Measurements from ENCODE around the gene AQP9.

The AQP9 gene

GRCh38 chr15:58161436-58161930, 23.3 kb downstream of the AQP9 start:
- no peak overlapping the region for H3K27ac ChIP-seq (ENCODE audit: low read depth, low read length, severe bottlenecking)
- WGBS, 2 experiments (ENCODE audit: insufficient coverage in 2 of 2), result no CpG with 5 or more reads among the region's 1 CpG
- H3K36me3 ChIP-seq (ENCODE audit: control insufficient read depth, insufficient read depth, low read length), result no peaks in the 10 kb centered on the region
- H3K4me3 ChIP-seq (ENCODE audit: extremely low read depth, insufficient read depth, low read length, poor library complexity, severe bottlenecking), result no peak overlapping the region
- H3K9me3 ChIP-seq (ENCODE audit: control insufficient read depth, low read length), result no peaks in the 10 kb centered on the region
- H3K4me1 ChIP-seq (ENCODE audit: control insufficient read depth, insufficient read depth, low read length, poor library complexity, severe bottlenecking), result no peaks in the 10 kb centered on the region

DNA sequence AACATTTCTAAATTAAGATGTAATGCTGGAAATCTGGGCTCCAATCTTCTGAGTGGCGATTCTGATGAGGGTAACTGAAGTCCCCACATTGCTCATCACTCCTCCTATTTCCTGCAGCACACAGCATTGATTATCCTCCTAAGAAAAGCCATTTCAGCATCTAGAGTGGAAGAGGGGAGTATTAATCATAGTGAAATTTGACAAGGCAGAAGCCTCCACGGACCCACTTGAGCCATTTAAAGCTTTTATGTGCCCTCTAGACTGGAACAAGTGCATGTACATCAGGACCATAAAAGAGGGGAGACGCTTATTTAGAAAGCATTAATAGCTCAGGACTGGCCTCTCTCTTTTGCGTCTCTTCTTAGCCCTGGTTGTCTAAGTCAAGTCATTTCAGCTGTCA, 25.8 kb downstream of the AQP9 start:
- H3K4me1 ChIP-seq (ENCODE audit: control insufficient read depth, insufficient read depth, low read length, poor library complexity, severe bottlenecking), result no peaks in the 10 kb centered on the region
- WGBS, 2 experiments (ENCODE audit: insufficient coverage in 2 of 2), result 78 to 88% methylated on average over 2 to 3 of the region's 4 CpGs
- H3K36me3 ChIP-seq (ENCODE audit: control insufficient read depth, insufficient read depth, low read length), result no peaks in the 10 kb centered on the region
- no peak overlapping the region for H3K4me3 ChIP-seq (ENCODE audit: extremely low read depth, insufficient read depth, low read length, poor library complexity, severe bottlenecking)
- no peak overlapping the region for H3K27ac ChIP-seq (ENCODE audit: low read depth, low read length, severe bottlenecking)
- no peaks in the 10 kb centered on the region for H3K9me3 ChIP-seq (ENCODE audit: control insufficient read depth, low read length)

GRCh38 chr15:58164926-58165325, 26.7 kb downstream of the AQP9 start:
- H3K36me3 ChIP-seq (ENCODE audit: control insufficient read depth, insufficient read depth, low read length), result no peaks in the 10 kb centered on the region
- H3K4me3 ChIP-seq (ENCODE audit: extremely low read depth, insufficient read depth, low read length, poor library complexity, severe bottlenecking), result no peak overlapping the region
- WGBS, 2 experiments (ENCODE audit: insufficient coverage in 2 of 2), result 80% methylated on average over 1 of the region's 1 CpG; no CpG with 5 or more reads in 1 of the 2 experiments
- no peaks in the 10 kb centered on the region for H3K4me1 ChIP-seq (ENCODE audit: control insufficient read depth, insufficient read depth, low read length, poor library complexity, severe bottlenecking)
- no peak overlapping the region for H3K27ac ChIP-seq (ENCODE audit: low read depth, low read length, severe bottlenecking)
- H3K9me3 ChIP-seq (ENCODE audit: control insufficient read depth, low read length), result no peaks in the 10 kb centered on the region

- no peaks in the 10 kb centered on the region for H3K4me1 ChIP-seq (ENCODE audit: control insufficient read depth, insufficient read depth, low read length, poor library complexity, severe bottlenecking)
- no peaks in the 10 kb centered on the region for H3K36me3 ChIP-seq (ENCODE audit: control insufficient read depth, insufficient read depth, low read length)
- no peak overlapping the region for H3K4me3 ChIP-seq (ENCODE audit: extremely low read depth, insufficient read depth, low read length, poor library complexity, severe bottlenecking)
- H3K9me3 ChIP-seq (ENCODE audit: control insufficient read depth, low read length), result no peaks in the 10 kb centered on the region
- no peak overlapping the region for H3K27ac ChIP-seq (ENCODE audit: low read depth, low read length, severe bottlenecking)
These were observed 27.5 kb downstream of the AQP9 start for GRCh38 chr15:58165661-58166060.

DNA sequence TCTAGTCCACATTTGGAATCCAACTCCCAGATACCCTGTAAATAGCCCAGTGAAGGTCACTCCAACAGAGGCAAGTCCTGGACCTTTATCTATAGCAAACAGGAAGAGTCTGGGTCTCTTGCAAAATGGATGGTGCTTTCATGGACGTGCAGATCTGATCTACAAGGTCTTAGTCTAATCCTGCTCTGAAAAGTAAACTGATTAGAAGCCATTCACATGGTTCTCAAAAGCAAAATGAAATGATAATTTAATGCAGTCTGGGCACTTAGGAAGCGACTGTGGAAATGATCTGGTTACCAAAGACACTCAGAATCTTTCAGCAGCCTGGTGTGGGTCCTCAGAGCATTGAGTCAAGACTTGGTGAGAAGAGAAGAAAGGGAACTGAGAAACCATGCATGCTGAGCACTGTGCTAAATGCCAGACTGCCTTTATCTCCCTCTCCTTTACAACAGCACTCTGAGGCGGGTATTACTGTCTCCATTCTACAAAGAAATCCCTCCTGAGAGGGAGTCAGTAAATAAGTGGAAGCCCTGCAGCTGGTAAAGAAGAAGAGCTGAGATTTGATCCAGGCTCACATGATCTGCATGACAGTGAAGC, 29.0 kb downstream of the AQP9 start:
- no peaks in the 10 kb centered on the region for H3K9me3 ChIP-seq (ENCODE audit: control insufficient read depth, low read length)
- no peak overlapping the region for H3K4me3 ChIP-seq (ENCODE audit: extremely low read depth, insufficient read depth, low read length, poor library complexity, severe bottlenecking)
- no peak overlapping the region for H3K27ac ChIP-seq (ENCODE audit: low read depth, low read length, severe bottlenecking)
- H3K36me3 ChIP-seq (ENCODE audit: control insufficient read depth, insufficient read depth, low read length), result no peaks in the 10 kb centered on the region
- no peaks in the 10 kb centered on the region for H3K4me1 ChIP-seq (ENCODE audit: control insufficient read depth, insufficient read depth, low read length, poor library complexity, severe bottlenecking)
- 83 to 92% methylated on average over 2 of the region's 3 CpGs for WGBS, 2 experiments (ENCODE audit: insufficient coverage in 2 of 2)

- Histone ChIP-seq H3K27ac (ENCODE audit: low read depth, low read length, severe bottlenecking) (no peak overlapping the region), H3K4me3 (ENCODE audit: extremely low read depth, insufficient read depth, low read length, poor library complexity, severe bottlenecking) (no peak overlapping the region), H3K9me3 (ENCODE audit: control insufficient read depth, low read length) (no peaks in the 10 kb centered on the region), H3K36me3 (ENCODE audit: control insufficient read depth, insufficient read depth, low read length) (no peaks in the 10 kb centered on the region), H3K4me1 (ENCODE audit: control insufficient read depth, insufficient read depth, low read length, poor library complexity, severe bottlenecking) (no peaks in the 10 kb centered on the region)
- WGBS, 2 experiments (ENCODE audit: insufficient coverage in 2 of 2), result 93% methylated on average over 2 to 4 of the region's 5 CpGs
These were observed 31.8 kb downstream of the AQP9 start for GRCh38 chr15:58169934-58170333.

DNA sequence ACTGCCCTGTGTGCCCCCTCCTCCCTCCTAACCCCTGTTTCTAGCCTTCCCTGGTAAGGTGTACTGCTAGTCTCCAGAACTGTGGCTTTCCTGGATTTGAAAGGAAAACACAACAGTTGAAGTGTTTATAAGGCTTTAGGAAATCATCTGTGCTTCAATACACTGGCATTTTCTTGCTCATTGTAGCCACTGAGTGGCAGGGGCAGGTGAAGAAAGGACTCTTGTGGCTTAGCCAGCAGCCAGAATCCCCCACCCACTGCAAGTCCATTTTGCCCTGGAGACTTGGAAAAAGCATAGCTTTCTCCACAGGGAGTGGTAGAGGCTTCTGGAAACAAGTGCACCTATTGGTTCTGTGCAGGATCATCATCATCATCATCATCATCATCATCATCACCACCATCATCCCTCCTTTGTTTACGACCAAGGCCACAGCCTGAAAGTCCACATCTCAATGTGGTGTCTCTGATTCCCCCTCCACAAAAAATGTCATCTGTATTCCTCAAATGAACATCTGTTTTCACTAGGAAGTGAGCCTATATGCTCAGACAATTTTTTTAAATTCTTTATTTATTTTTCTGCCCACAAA, 33.4 kb downstream of the AQP9 start:
- H3K27ac ChIP-seq (ENCODE audit: low read depth, low read length, severe bottlenecking), result no peak overlapping the region
- no peaks in the 10 kb centered on the region for H3K9me3 ChIP-seq (ENCODE audit: control insufficient read depth, low read length)
- no peak overlapping the region for H3K4me3 ChIP-seq (ENCODE audit: extremely low read depth, insufficient read depth, low read length, poor library complexity, severe bottlenecking)
- H3K4me1 ChIP-seq (ENCODE audit: control insufficient read depth, insufficient read depth, low read length, poor library complexity, severe bottlenecking), result no peaks in the 10 kb centered on the region
- 79 to 89% methylated on average over 1 of the region's 1 CpG for WGBS, 2 experiments (ENCODE audit: insufficient coverage in 2 of 2)
- H3K36me3 ChIP-seq (ENCODE audit: control insufficient read depth, insufficient read depth, low read length), result no peaks in the 10 kb centered on the region

DNA sequence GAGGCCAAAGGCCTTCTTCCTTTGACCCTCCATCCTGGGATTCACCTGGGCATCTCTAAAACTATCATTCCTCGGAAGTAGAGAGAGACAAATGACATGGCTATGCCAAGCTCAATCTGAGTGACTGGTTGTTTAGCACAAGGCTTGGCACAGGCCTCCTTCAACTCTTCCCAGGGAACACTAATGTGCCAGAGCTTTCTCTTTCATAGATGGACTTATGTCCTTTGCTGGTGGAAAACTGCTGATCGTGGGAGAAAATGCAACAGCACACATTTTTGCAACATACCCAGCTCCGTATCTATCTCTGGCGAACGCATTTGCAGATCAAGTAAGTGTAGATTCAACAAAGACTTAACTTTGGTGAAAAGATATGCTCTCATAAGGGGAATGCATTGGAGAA, 36.5 kb downstream of the AQP9 start:
- Histone ChIP-seq H3K36me3 (ENCODE audit: control insufficient read depth, insufficient read depth, low read length) (no peaks in the 10 kb centered on the region), H3K27ac (ENCODE audit: low read depth, low read length, severe bottlenecking) (no peak overlapping the region), H3K4me3 (ENCODE audit: extremely low read depth, insufficient read depth, low read length, poor library complexity, severe bottlenecking) (no peak overlapping the region), H3K9me3 (ENCODE audit: control insufficient read depth, low read length) (no peaks in the 10 kb centered on the region), H3K4me1 (ENCODE audit: control insufficient read depth, insufficient read depth, low read length, poor library complexity, severe bottlenecking) (peaks cover 3% of the 10 kb centered on the region)
- 88 to 93% methylated on average over 1 to 3 of the region's 5 CpGs for WGBS, 2 experiments (ENCODE audit: insufficient coverage in 2 of 2)

DNA sequence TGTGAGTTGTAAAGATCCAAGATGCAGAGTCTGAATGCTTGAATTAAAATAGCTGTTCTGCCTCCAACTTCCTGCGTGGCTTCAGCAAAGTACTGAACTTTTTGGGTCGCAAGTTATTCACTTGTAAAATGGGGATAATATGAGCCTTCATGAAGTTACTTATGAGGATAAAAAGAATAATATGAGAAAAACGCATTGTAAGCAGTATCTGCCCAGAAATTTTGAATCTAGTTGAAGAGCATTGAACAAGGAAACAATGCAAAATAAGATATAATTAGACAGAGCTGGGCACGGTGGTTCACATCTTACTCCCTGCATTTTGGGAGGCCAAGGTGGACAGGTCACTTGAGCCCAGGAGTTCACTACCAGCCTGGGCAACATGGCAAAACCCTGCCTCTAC, 37.8 kb downstream of the AQP9 start:
- no peak overlapping the region for H3K4me3 ChIP-seq (ENCODE audit: extremely low read depth, insufficient read depth, low read length, poor library complexity, severe bottlenecking)
- no peak overlapping the region for H3K27ac ChIP-seq (ENCODE audit: low read depth, low read length, severe bottlenecking)
- H3K36me3 ChIP-seq (ENCODE audit: control insufficient read depth, insufficient read depth, low read length), result no peaks in the 10 kb centered on the region
- 89 to 91% methylated on average over 3 to 4 of the region's 4 CpGs for WGBS, 2 experiments (ENCODE audit: insufficient coverage in 2 of 2)
- H3K9me3 ChIP-seq (ENCODE audit: control insufficient read depth, low read length), result no peaks in the 10 kb centered on the region
- peaks cover 3% of the 10 kb centered on the region for H3K4me1 ChIP-seq (ENCODE audit: control insufficient read depth, insufficient read depth, low read length, poor library complexity, severe bottlenecking)

- Histone ChIP-seq H3K4me3 (ENCODE audit: extremely low read depth, insufficient read depth, low read length, poor library complexity, severe bottlenecking) (no peak overlapping the region), H3K36me3 (ENCODE audit: control insufficient read depth, insufficient read depth, low read length) (no peaks in the 10 kb centered on the region), H3K27ac (ENCODE audit: low read depth, low read length, severe bottlenecking) (no peak overlapping the region), H3K4me1 (ENCODE audit: control insufficient read depth, insufficient read depth, low read length, poor library complexity, severe bottlenecking) (peaks cover 3% of the 10 kb centered on the region), H3K9me3 (ENCODE audit: control insufficient read depth, low read length) (no peaks in the 10 kb centered on the region)
- WGBS, 2 experiments (ENCODE audit: insufficient coverage in 2 of 2), result 83% methylated on average over 1 of the region's 1 CpG; no CpG with 5 or more reads in 1 of the 2 experiments
These were observed 40.5 kb downstream of the AQP9 start for GRCh38 chr15:58178668-58179067.

DNA sequence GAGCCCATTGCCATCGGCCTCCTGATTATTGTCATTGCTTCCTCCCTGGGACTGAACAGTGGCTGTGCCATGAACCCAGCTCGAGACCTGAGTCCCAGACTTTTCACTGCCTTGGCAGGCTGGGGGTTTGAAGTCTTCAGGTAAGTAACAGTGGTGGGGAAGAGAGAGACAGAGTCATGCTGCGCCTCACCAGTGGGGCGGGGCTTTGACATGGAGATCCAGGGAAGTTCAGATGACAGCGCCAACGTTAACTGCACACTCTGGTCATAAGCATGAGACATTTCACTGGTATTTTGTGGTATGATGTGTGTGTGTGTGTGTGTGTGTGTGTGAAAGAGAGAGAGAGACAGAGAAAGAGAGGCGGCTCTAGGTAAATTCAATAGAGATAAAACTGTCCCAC, 41.0 kb downstream of the AQP9 start:
- H3K27ac ChIP-seq (ENCODE audit: low read depth, low read length, severe bottlenecking), result no peak overlapping the region
- WGBS, 2 experiments (ENCODE audit: insufficient coverage in 2 of 2), result 98 to 99% methylated on average over 4 to 6 of the region's 7 CpGs
- no peak overlapping the region for H3K4me3 ChIP-seq (ENCODE audit: extremely low read depth, insufficient read depth, low read length, poor library complexity, severe bottlenecking)
- no peaks in the 10 kb centered on the region for H3K9me3 ChIP-seq (ENCODE audit: control insufficient read depth, low read length)
- peaks cover 3% of the 10 kb centered on the region for H3K4me1 ChIP-seq (ENCODE audit: control insufficient read depth, insufficient read depth, low read length, poor library complexity, severe bottlenecking)
- H3K36me3 ChIP-seq (ENCODE audit: control insufficient read depth, insufficient read depth, low read length), result no peaks in the 10 kb centered on the region
